HG02642 (cell line): Measurements from ENCODE around the gene SIGLECL1.

Source experiments
- ATAC-seq: cut with Tn5 transposase; IDR thresholded peaks from one replicate; pipeline ENCODE4 v1.9.1; 2021; ENCODE audit warnings: mild to moderate bottlenecking; ENCODE audit not compliant: unreplicated experiment, poor library complexity

Gene SIGLECL1

GRCh38 chr19:51252306-51253079, 1.6 kb downstream of the SIGLECL1 start:
- ATAC-seq = no peak

- no peak for ATAC-seq
These were observed 2.4 kb downstream of the SIGLECL1 start for GRCh38 chr19:51253088-51253806.

- ATAC-seq = no peak
These were observed 5.3 kb downstream of the SIGLECL1 start for GRCh38 chr19:51256155-51256625.

GRCh38 chr19:51257471-51257870, 6.6 kb downstream of the SIGLECL1 start:
- no peak for ATAC-seq

GRCh38 chr19:51258165-51259160, 7.6 kb downstream of the SIGLECL1 start:
- no peak for ATAC-seq

- no peak for ATAC-seq
These were observed 8.7 kb downstream of the SIGLECL1 start for GRCh38 chr19:51259348-51260245.

GRCh38 chr19:51263808-51264207, 12.9 kb downstream of the SIGLECL1 start:
- no peak for ATAC-seq

GRCh38 chr19:51271067-51271466, 20.2 kb downstream of the SIGLECL1 start:
- ATAC-seq = no peak

- ATAC-seq = no peak
These were observed 21.4 kb downstream of the SIGLECL1 start for GRCh38 chr19:51272183-51272810.

GRCh38 chr19:51274049-51274770, 23.3 kb downstream of the SIGLECL1 start:
- ATAC-seq = no peak

- ATAC-seq = no peak
These were observed 26.2 kb downstream of the SIGLECL1 start for GRCh38 chr19:51277112-51277511.

GRCh38 chr19:51282335-51282734, 31.5 kb downstream of the SIGLECL1 start:
- ATAC-seq = no peak

GRCh38 chr19:51285682-51286081, 34.8 kb downstream of the SIGLECL1 start:
- ATAC-seq = no peak

- no peak for ATAC-seq
These were observed 38.8 kb downstream of the SIGLECL1 start for GRCh38 chr19:51289635-51290034.

- ATAC-seq = no peak
These were observed 42.1 kb downstream of the SIGLECL1 start for GRCh38 chr19:51292971-51293370.

- no peak for ATAC-seq
These were observed 42.8 kb downstream of the SIGLECL1 start for GRCh38 chr19:51293571-51294210.

GRCh38 chr19:51294211-51294976, 43.5 kb downstream of the SIGLECL1 start:
- ATAC-seq = no peak
